GM19467 (cell line): ENCODE data around the gene ELMO1.

ENCODE experiments used
- ATAC-seq: cut with Tn5 transposase; IDR thresholded peaks from one replicate; pipeline ENCODE4 v1.9.1; 2021; ENCODE audit warnings: mild to moderate bottlenecking, moderate library complexity; ENCODE audit not compliant: unreplicated experiment

Gene ELMO1

GRCh38 chr7:37109843-37110242 is 338.8 kb downstream of the ELMO1 start:
- ATAC-seq = no peak

GRCh38 chr7:37109016-37109683 is 339.5 kb downstream of the ELMO1 start:
- no peak for ATAC-seq

- ATAC-seq = no peak
These were observed 340.0 kb downstream of the ELMO1 start for GRCh38 chr7:37108615-37109014.

GRCh38 chr7:37107047-37107750 is 341.5 kb downstream of the ELMO1 start:
- no peak for ATAC-seq

DNA sequence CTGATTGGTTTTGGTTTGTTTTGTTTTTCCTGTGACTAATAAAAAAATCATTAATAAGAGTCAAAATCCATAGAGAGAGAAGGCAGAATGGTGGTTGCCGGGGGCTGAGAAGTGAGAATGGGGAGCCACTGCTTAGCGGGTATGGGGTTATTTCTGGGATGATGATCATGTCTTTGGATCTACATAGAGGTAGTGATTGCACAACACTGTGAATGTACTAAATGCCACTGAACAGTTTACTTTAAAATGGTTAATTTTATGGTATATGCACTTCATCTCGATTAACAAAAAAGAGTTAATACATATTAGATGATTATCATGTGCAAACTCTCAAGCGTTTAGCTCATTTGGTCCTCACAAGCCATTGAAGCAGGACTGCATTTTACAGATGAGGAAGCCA is 342.9 kb downstream of the ELMO1 start:
- no peak for ATAC-seq

- ATAC-seq = no peak
These were observed 343.7 kb downstream of the ELMO1 start for GRCh38 chr7:37104822-37105518.

GRCh38 chr7:37102518-37103137 is 346.0 kb downstream of the ELMO1 start:
- ATAC-seq = no peak

DNA sequence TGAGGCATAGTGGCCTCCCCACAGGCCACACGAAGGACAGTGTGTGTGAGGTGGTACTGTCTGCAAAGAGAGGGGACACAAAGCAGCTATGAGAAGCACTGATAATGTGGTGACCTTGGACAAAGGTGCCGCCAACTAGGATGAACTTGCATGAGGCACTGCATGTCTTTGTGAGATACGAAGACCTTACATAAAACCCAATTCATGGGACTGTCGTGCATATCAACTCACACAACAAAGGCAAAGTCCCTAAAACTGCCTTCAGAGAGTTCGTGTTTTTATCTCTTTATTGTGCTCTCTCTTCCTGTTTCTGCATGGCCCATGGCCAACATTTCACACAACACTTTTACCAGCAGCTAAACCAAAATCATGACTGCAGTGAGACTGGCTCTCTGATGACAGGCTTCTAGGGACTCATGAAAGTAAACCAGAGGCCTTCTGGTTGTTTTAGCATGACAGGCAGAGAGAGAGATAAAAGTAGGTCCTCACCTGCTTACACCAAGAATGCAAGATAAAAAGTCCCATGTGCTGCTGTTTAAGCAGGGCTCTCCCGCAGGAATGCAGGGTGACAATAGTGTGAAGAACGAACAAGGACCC is 347.8 kb downstream of the ELMO1 start:
- ATAC-seq = no peak

DNA sequence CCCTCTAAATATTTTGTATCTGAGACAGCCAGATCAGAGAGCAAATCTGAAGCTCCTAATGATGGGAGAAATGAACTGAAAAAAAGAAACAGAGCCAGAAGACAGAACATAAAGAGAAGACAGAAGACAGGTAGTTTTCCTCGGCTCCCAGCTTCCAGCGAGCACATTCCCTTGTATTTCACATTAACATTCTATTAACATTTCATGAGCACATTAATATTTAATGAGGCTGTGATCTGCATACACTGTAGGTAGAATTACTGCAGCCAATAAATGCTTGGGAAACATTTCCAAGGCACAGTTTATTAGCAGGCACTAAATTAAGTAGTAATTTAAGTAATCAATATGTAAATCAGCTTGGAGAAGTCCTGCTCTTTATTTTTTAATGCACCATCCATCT is 349.9 kb downstream of the ELMO1 start:
- ATAC-seq = no peak

- no peak for ATAC-seq
These were observed 350.7 kb downstream of the ELMO1 start for GRCh38 chr7:37097983-37098382.

DNA sequence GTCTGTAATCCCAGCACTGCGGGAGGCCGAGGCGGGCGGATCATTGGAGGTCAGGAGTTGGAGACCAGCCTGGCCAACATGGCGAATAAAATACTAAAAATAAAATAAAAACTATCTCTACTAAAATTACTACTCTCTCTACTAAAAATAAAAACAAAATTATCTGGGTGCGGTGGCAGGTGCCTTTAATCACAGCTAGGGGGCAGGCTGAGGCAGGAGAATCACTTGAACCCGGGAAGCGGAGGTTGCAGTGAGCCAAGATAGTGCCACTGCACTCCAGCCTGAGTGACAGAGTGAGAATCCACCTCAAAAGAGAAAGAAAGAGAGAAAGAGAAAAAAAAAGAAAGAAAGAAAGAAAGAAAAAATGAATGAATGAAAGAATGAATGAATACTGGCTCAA is 351.4 kb downstream of the ELMO1 start:
- no peak for ATAC-seq

DNA sequence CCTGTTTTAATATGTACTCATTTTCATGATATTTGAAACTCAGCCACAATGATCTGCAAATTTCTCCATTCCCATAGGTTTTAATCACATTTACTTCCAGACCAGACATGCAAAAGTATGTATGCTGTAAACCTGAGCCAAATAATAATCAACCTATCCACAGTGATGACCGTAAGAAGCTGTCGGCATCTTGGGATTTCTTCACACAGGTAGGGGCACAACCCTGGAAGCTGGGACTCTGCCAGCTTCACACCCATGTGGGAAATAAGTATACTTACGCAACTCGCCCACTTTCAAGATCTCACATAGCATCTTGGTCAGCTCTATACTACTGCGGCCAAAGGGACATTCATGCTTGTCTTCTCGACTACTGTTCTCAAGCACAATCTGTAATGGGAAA is 352.3 kb downstream of the ELMO1 start:
- ATAC-seq = no peak

GRCh38 chr7:37095122-37095521 is 353.5 kb downstream of the ELMO1 start:
- no peak for ATAC-seq

DNA sequence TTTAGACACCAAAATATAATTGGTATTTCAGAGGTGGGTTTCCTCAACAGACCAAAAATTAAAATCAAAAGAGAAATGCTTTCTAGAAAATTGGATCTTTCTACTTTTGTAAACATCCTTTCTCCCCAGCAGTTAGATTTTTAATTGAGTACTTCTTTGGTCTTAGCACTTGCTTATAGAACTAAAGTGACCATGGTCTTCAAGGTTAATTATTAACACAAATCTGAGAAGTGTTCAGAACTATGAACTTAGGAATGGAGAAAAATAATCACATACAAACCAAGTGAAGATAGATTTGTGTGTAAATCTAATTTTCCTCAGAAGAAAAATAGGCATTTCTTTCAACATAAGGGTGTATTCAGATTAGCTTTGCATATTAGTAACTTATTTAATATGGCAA is 355.4 kb downstream of the ELMO1 start:
- ATAC-seq = no peak

- no peak for ATAC-seq
These were observed 356.1 kb downstream of the ELMO1 start for GRCh38 chr7:37092548-37092947.

GRCh38 chr7:37089972-37090371 is 358.7 kb downstream of the ELMO1 start:
- no peak for ATAC-seq

DNA sequence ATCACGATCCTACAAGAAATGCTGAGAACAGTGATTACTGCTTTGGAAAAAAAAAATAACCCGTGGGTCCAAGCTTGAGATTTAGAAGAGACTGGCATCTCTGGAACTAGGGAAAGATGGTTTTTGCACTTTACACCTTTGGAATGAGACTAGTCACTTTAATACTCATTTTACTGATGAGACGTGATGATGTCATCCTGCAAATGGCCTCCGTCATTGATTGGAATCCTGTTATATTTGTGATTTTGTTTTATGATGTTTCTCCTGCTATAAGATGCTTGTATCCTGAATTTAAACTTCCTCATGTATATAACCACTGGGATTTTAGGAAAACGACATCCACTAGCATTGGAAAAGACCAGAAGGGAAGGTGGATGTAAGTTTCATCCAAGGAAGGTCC is 363.1 kb downstream of the ELMO1 start:
- no peak for ATAC-seq

DNA sequence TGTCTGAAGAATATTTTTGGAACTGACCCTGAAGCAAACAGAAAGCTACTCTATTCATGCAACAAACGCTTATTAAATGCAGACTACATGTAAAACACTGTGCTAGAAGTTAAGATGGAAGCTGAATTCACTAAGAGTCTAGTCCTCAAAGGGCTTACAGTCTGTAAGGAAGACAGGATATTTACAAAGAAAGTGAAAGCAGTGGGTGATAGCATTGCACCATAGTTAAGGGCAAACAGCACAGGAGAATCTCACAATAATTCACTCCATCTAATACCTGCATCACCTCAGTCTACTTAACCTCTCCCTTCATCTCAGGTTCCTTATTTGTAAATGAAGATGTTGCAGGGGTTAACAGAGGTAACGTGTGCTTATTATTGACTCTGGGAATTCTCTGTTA is 364.4 kb downstream of the ELMO1 start:
- ATAC-seq = no peak

- no peak for ATAC-seq
These were observed 365.2 kb downstream of the ELMO1 start for GRCh38 chr7:37083311-37084096.

GRCh38 chr7:37081436-37081835 is 367.2 kb downstream of the ELMO1 start:
- ATAC-seq = no peak

- no peak for ATAC-seq
These were observed 369.2 kb downstream of the ELMO1 start for GRCh38 chr7:37079420-37079819.
